Activated T-helper 1 cell treated with anti-CD3 and anti-CD28 coated beads, Interleukin-12 subunit alpha, Interleukin-12 subunit beta, Interleukin-2, Interleukin-4 antibody, amounts not matched to agents 30 ng/mL and 10 ng/mL and 1 ng/mL, durations not matched to agents 14 hours and 24 hours and 36 hours (primary cell): ENCODE measurements around the gene HIF1A. TPM values are rescaled to one million over a fixed set of nuclear protein-coding genes. Genes with fewer than 3 reads are reported as not detected.
"Not testable (repeated sequence)": the region's sequence is repeated elsewhere in the genome, so short reads cannot be mapped to it uniquely, and the experiment has no call there.

Experiments
- DNase-seq: peaks from one replicate; pipeline ENCODE4 v3.0.0; 2021; ENCODE audit warnings: low spot score
- H3K27ac Mint-ChIP-seq: one replicate; pipeline ENCODE4 v1.8.0; 2021; ENCODE audit warnings: mild to moderate bottlenecking, mixed read lengths
- H3K27me3 Mint-ChIP-seq: one replicate; pipeline ENCODE4 v1.8.0; 2022; ENCODE audit warnings: mild to moderate bottlenecking, moderate library complexity, mixed read lengths; ENCODE audit not compliant: insufficient read depth
- H3K36me3 Mint-ChIP-seq: one replicate; pipeline ENCODE4 v1.8.0; 2021; ENCODE audit warnings: low read depth, mixed read lengths
- H3K4me1 Mint-ChIP-seq: one replicate; pipeline ENCODE4 v1.8.0; 2021; ENCODE audit warnings: low read depth, mixed read lengths
- H3K4me3 Mint-ChIP-seq: one replicate; pipeline ENCODE4 v1.8.0; 2021; ENCODE audit warnings: mild to moderate bottlenecking, moderate library complexity, mixed read lengths
- H3K9me3 Mint-ChIP-seq: one replicate; pipeline ENCODE4 v1.8.0; 2021; ENCODE audit warnings: mixed read lengths
- intact Hi-C: fragments of 100-400 bp; cut with micrococcal nuclease; formaldehyde crosslinking; loops from one replicate; pipeline ENCODE4 v1.15.1; 2024
- total RNA-seq: library from RNA; stranded (reverse); gene quantifications from 2 replicates; pipeline ENCODE4 v1.2.3, GENCODE V29; 2022

The HIF1A gene
- total RNA-seq, 1 donor from 2014 or later = 241 TPM

GRCh38 chr14:61746346-61746745 lies 51.0 kb downstream of the HIF1A start:
- not testable (repeated sequence) for H3K4me3 Mint-ChIP-seq

GRCh38 chr14:61746881-61747280 lies 51.6 kb downstream of the HIF1A start:
- peak overlapping the region; percentile 20 for H3K4me3 Mint-ChIP-seq
- peaks cover 47% of the 10 kb centered on the region for H3K36me3 Mint-ChIP-seq
- DNase-seq = no peak
- H3K27ac Mint-ChIP-seq = peak overlapping the region; percentile 57
- peaks cover 60% of the 10 kb centered on the region for H3K4me1 Mint-ChIP-seq
- no peaks in the 10 kb centered on the region for H3K27me3 Mint-ChIP-seq
- intact Hi-C loops = loop anchor here (1.0 kb wide), 1 partner anchor 9 kb away; no protein-coding TSS in a partner anchor
- no peaks in the 10 kb centered on the region for H3K9me3 Mint-ChIP-seq

More at GRCh38 chr14:61746346-61746745, 51.0 kb downstream of the HIF1A start:
- H3K27me3 Mint-ChIP-seq, intact Hi-C loops, DNase-seq, H3K9me3 Mint-ChIP-seq: not testable (repeated sequence)
- Mint-ChIP-seq H3K4me1 (peaks cover 54% of the 10 kb centered on the region), H3K36me3 (peaks cover 47% of the 10 kb centered on the region), H3K27ac (peak overlapping the region; percentile 57)

- no peak for DNase-seq
- H3K4me1 Mint-ChIP-seq = peaks cover 64% of the 10 kb centered on the region
- H3K27ac Mint-ChIP-seq = peak overlapping the region; percentile 57
- H3K36me3 Mint-ChIP-seq = peaks cover 49% of the 10 kb centered on the region
- peak overlapping the region; percentile 20 for H3K4me3 Mint-ChIP-seq
- H3K9me3 Mint-ChIP-seq = no peaks in the 10 kb centered on the region
- intact Hi-C loops = loop anchor here (1.0 kb wide), 1 partner anchor 9 kb away; no protein-coding TSS in a partner anchor
- no peaks in the 10 kb centered on the region for H3K27me3 Mint-ChIP-seq
Measured at GRCh38 chr14:61747342-61747741, 52.0 kb downstream of the HIF1A start.

GRCh38 chr14:61749264-61749663 lies 54.0 kb downstream of the HIF1A start:
- H3K4me3 Mint-ChIP-seq = peak overlapping the region; percentile 95
- no peak for DNase-seq
- intact Hi-C loops = loop anchor here (1.0 kb wide), 1 partner anchor 14 kb away; no protein-coding TSS in a partner anchor
- H3K27ac Mint-ChIP-seq = peak overlapping the region; percentile 94
- peaks cover 61% of the 10 kb centered on the region for H3K4me1 Mint-ChIP-seq
- H3K27me3 Mint-ChIP-seq = no peaks in the 10 kb centered on the region
- H3K9me3 Mint-ChIP-seq = no peaks in the 10 kb centered on the region
- peaks cover 54% of the 10 kb centered on the region for H3K36me3 Mint-ChIP-seq

- peak overlapping the region; percentile 94 for H3K27ac Mint-ChIP-seq
- intact Hi-C loops = loop anchor here (1.0 to 5.0 kb wide), 4 partner anchors 15 to 358 kb away; partner anchors contain the start of gene HIF1A
- peaks cover 65% of the 10 kb centered on the region for H3K4me1 Mint-ChIP-seq
- peak overlapping the region; percentile 95 for H3K4me3 Mint-ChIP-seq
- H3K9me3 Mint-ChIP-seq = no peaks in the 10 kb centered on the region
- no peaks in the 10 kb centered on the region for H3K27me3 Mint-ChIP-seq
- DNase-seq = no peak
- H3K36me3 Mint-ChIP-seq = peaks cover 58% of the 10 kb centered on the region
Measured at GRCh38 chr14:61749867-61750266, 54.6 kb downstream of the HIF1A start.

GRCh38 chr14:61750708-61751474 lies 55.6 kb downstream of the HIF1A start:
- peaks cover 50% of the 10 kb centered on the region for H3K36me3 Mint-ChIP-seq
- H3K4me3 Mint-ChIP-seq = peak overlapping the region; percentile 95
- H3K27ac Mint-ChIP-seq = peak overlapping the region; percentile 94
- intact Hi-C loops = loop anchor here (1.0 to 5.0 kb wide), 6 partner anchors 11 to 359 kb away; partner anchors contain the start of genes HIF1A and SNAPC1
- no peaks in the 10 kb centered on the region for H3K27me3 Mint-ChIP-seq
- DNase-seq = peak; percentile 85
- peaks cover 57% of the 10 kb centered on the region for H3K4me1 Mint-ChIP-seq
- H3K9me3 Mint-ChIP-seq = no peaks in the 10 kb centered on the region

GRCh38 chr14:61751475-61751989 lies 56.2 kb downstream of the HIF1A start:
- peak overlapping the region; percentile 79 for H3K27ac Mint-ChIP-seq
- intact Hi-C loops = loop anchor here (1.0 to 5.0 kb wide), 6 partner anchors 11 to 359 kb away; partner anchors contain the start of genes HIF1A and SNAPC1
- peaks cover 49% of the 10 kb centered on the region for H3K36me3 Mint-ChIP-seq

GRCh38 chr14:61752626-61753025 lies 57.3 kb downstream of the HIF1A start:
- Mint-ChIP-seq H3K36me3 (peaks cover 42% of the 10 kb centered on the region), H3K9me3 (no peaks in the 10 kb centered on the region), H3K27ac (peak overlapping the region; percentile 4), H3K4me3 (no peak overlapping the region), H3K4me1 (peaks cover 47% of the 10 kb centered on the region), H3K27me3 (peaks cover 5% of the 10 kb centered on the region)
- intact Hi-C loops = loop anchor here (5.0 kb wide), 1 partner anchor 360 kb away; no protein-coding TSS in a partner anchor
- no peak for DNase-seq

More at GRCh38 chr14:61751475-61751989, 56.2 kb downstream of the HIF1A start:
- Mint-ChIP-seq H3K9me3 (no peaks in the 10 kb centered on the region), H3K27me3 (peaks cover 1% of the 10 kb centered on the region), H3K4me3 (peak overlapping the region; percentile 95), H3K4me1 (peaks cover 55% of the 10 kb centered on the region)
- DNase-seq = no peak

GRCh38 chr14:61753631-61754030 lies 58.3 kb downstream of the HIF1A start:
- Mint-ChIP-seq H3K27ac (no peak overlapping the region), H3K4me3 (no peak overlapping the region), H3K9me3 (no peaks in the 10 kb centered on the region), H3K27me3 (peaks cover 5% of the 10 kb centered on the region), H3K4me1 (peaks cover 39% of the 10 kb centered on the region), H3K36me3 (peaks cover 36% of the 10 kb centered on the region)
- intact Hi-C loops = loop anchor here (5.0 kb wide), 1 partner anchor 361 kb away; no protein-coding TSS in a partner anchor
- no peak for DNase-seq

GRCh38 chr14:61754627-61755381 lies 59.5 kb downstream of the HIF1A start:
- no peak overlapping the region for H3K27ac Mint-ChIP-seq
- no peak overlapping the region for H3K4me3 Mint-ChIP-seq
- H3K4me1 Mint-ChIP-seq = peaks cover 31% of the 10 kb centered on the region
- intact Hi-C loops = loop anchor here (5.0 kb wide), 1 partner anchor 363 kb away; no protein-coding TSS in a partner anchor
- H3K9me3 Mint-ChIP-seq = no peaks in the 10 kb centered on the region
- peaks cover 28% of the 10 kb centered on the region for H3K36me3 Mint-ChIP-seq
- peaks cover 5% of the 10 kb centered on the region for H3K27me3 Mint-ChIP-seq
- no peak for DNase-seq

- H3K27ac Mint-ChIP-seq, H3K27me3 Mint-ChIP-seq, H3K4me3 Mint-ChIP-seq, DNase-seq, intact Hi-C loops, H3K9me3 Mint-ChIP-seq: not testable (repeated sequence)
- Mint-ChIP-seq H3K4me1 (peaks cover 27% of the 10 kb centered on the region), H3K36me3 (peaks cover 25% of the 10 kb centered on the region)
Measured at GRCh38 chr14:61755382-61755742, 60.0 kb downstream of the HIF1A start.

GRCh38 chr14:61756135-61756534 lies 60.8 kb downstream of the HIF1A start:
- Mint-ChIP-seq H3K4me1 (peaks cover 28% of the 10 kb centered on the region), H3K27ac (no peak overlapping the region), H3K9me3 (no peaks in the 10 kb centered on the region), H3K27me3 (peaks cover 5% of the 10 kb centered on the region), H3K36me3 (peaks cover 21% of the 10 kb centered on the region), H3K4me3 (no peak overlapping the region)
- intact Hi-C loops = no loop called here
- no peak for DNase-seq
